ENCODE data around the gene PRR5L. TPM values are rescaled to one million over a fixed set of nuclear protein-coding genes. Genes with fewer than 3 reads are reported as not detected.

Gene PRR5L
- polyA plus RNA-seq, result 10 to 100 TPM in 2 of 4 donors, 1 to 10 TPM in 2; 5.6 to 62.2 (median 10.4) TPM
- long read RNA-seq, donor 1, partial matches to known transcripts, result 37 of 38 reads
- long read RNA-seq, donor 1, other reads (novel, unspliced or antisense), result 0 of 38 reads
- long read RNA-seq, donor 2, partial matches to known transcripts, result 0 of 1 reads
- long read RNA-seq, donor 2, other reads (novel, unspliced or antisense), result 0 of 1 reads
- long read RNA-seq, donor 3, result 0 reads
- long read RNA-seq, donor 4, result 0 reads
- long read RNA-seq, donor 5, result 0 reads
- long read RNA-seq, donor 6, result 0 reads
- long read RNA-seq, donor 7, result 0 reads
- long read RNA-seq, donor 8, result 0 reads
- long read RNA-seq, donor 9, result 0 reads
- long read RNA-seq, donor 10, result 0 reads

GRCh38 chr11:36295926-36296325 is at the start of gene PRR5L:
Gene PRR5L, plus strand, starts transcription at chr11:36296288. Its CDS starts 104,834 bp downstream, at chr11:36401122.
- no peak for DNase-seq
- Histone ChIP-seq H3K4me3 (ENCODE audit: low read depth in 1 of 3, low read length in 3 of 3) (no peak within 1 kb of the TSS), H3K9me3 (ENCODE audit: control insufficient read depth in 2 of 2, insufficient read depth in 1 of 2, low read depth in 1 of 2, low read length in 1 of 2) (peaks cover 0 to 6% of the 10 kb centered on the region in 2 donors), H3K4me1 (ENCODE audit: control insufficient read depth in 3 of 3, insufficient read depth in 2 of 3, low read depth in 1 of 3, low read length in 2 of 3) (peaks cover 0 to 18% (median 4%) of the 10 kb centered on the region in 3 donors), H3K36me3 (ENCODE audit: control insufficient read depth in 3 of 3, insufficient read depth in 2 of 3, low read depth in 1 of 3, low read length in 3 of 3) (no peaks in the 10 kb centered on the region), H3K27me3 (ENCODE audit: control insufficient read depth in 3 of 3, insufficient read depth in 3 of 3, low read length in 3 of 3) (no peaks in the 10 kb centered on the region), H3K27ac (ENCODE audit: low read depth in 1 of 3, low read length in 2 of 3) (peak within 1 kb of the TSS in 1 of 3 donors; percentile 49)
- WGBS, 3 donors, result 83 to 90% (median 84%) methylated on average over 3 of the region's 3 CpGs
- no peak for FAIRE-seq

GRCh38 chr11:36247493-36247892 is 48.6 kb upstream of the PRR5L start:
- Histone ChIP-seq H3K4me3 (ENCODE audit: low read depth in 1 of 3, low read length in 3 of 3) (no peak overlapping the region), H3K4me1 (ENCODE audit: control insufficient read depth in 3 of 3, insufficient read depth in 2 of 3, low read depth in 1 of 3, low read length in 2 of 3) (no peaks in the 10 kb centered on the region), H3K9me3 (ENCODE audit: control insufficient read depth in 2 of 2, insufficient read depth in 1 of 2, low read depth in 1 of 2, low read length in 1 of 2) (peaks cover 0 to 10% of the 10 kb centered on the region in 2 donors), H3K27ac (ENCODE audit: low read depth in 1 of 3, low read length in 2 of 3) (no peak overlapping the region), H3K36me3 (ENCODE audit: control insufficient read depth in 3 of 3, insufficient read depth in 2 of 3, low read depth in 1 of 3, low read length in 3 of 3) (no peaks in the 10 kb centered on the region), H3K27me3 (ENCODE audit: control insufficient read depth in 3 of 3, insufficient read depth in 3 of 3, low read length in 3 of 3) (no peaks in the 10 kb centered on the region)
- FAIRE-seq (no peak), DNase-seq (no peak)
- WGBS, 3 donors, result 31 to 61% (median 36%) methylated on average over 3 of the region's 3 CpGs

GRCh38 chr11:36248436-36248835 is 47.7 kb upstream of the PRR5L start:
- 71 to 74% (median 72%) methylated on average over 4 of the region's 4 CpGs for WGBS, 3 donors
- DNase-seq (no peak), FAIRE-seq (no peak)
- Histone ChIP-seq H3K4me3 (ENCODE audit: low read depth in 1 of 3, low read length in 3 of 3) (no peak overlapping the region), H3K4me1 (ENCODE audit: control insufficient read depth in 3 of 3, insufficient read depth in 2 of 3, low read depth in 1 of 3, low read length in 2 of 3) (no peaks in the 10 kb centered on the region), H3K27me3 (ENCODE audit: control insufficient read depth in 3 of 3, insufficient read depth in 3 of 3, low read length in 3 of 3) (no peaks in the 10 kb centered on the region), H3K27ac (ENCODE audit: low read depth in 1 of 3, low read length in 2 of 3) (no peak overlapping the region), H3K36me3 (ENCODE audit: control insufficient read depth in 3 of 3, insufficient read depth in 2 of 3, low read depth in 1 of 3, low read length in 3 of 3) (no peaks in the 10 kb centered on the region), H3K9me3 (ENCODE audit: control insufficient read depth in 2 of 2, insufficient read depth in 1 of 2, low read depth in 1 of 2, low read length in 1 of 2) (peaks cover 0 to 10% of the 10 kb centered on the region in 2 donors)

- Histone ChIP-seq H3K27ac (ENCODE audit: low read depth in 1 of 3, low read length in 2 of 3) (no peak overlapping the region), H3K4me1 (ENCODE audit: control insufficient read depth in 3 of 3, insufficient read depth in 2 of 3, low read depth in 1 of 3, low read length in 2 of 3) (no peaks in the 10 kb centered on the region), H3K9me3 (ENCODE audit: control insufficient read depth in 2 of 2, insufficient read depth in 1 of 2, low read depth in 1 of 2, low read length in 1 of 2) (peaks cover 0 to 10% of the 10 kb centered on the region in 2 donors), H3K36me3 (ENCODE audit: control insufficient read depth in 3 of 3, insufficient read depth in 2 of 3, low read depth in 1 of 3, low read length in 3 of 3) (no peaks in the 10 kb centered on the region), H3K4me3 (ENCODE audit: low read depth in 1 of 3, low read length in 3 of 3) (no peak overlapping the region), H3K27me3 (ENCODE audit: control insufficient read depth in 3 of 3, insufficient read depth in 3 of 3, low read length in 3 of 3) (no peaks in the 10 kb centered on the region)
- DNase-seq, result no peak
- 65 to 78% (median 68%) methylated on average over 2 of the region's 2 CpGs for WGBS, 3 donors
- no peak for FAIRE-seq
Measured at GRCh38 chr11:36249246-36249645, 46.8 kb upstream of the PRR5L start.

GRCh38 chr11:36251823-36252222 is 44.3 kb upstream of the PRR5L start:
- FAIRE-seq, result no peak
- DNase-seq, result no peak
- H3K36me3 ChIP-seq (ENCODE audit: control insufficient read depth in 3 of 3, insufficient read depth in 2 of 3, low read depth in 1 of 3, low read length in 3 of 3), result no peaks in the 10 kb centered on the region
- H3K4me1 ChIP-seq (ENCODE audit: control insufficient read depth in 3 of 3, insufficient read depth in 2 of 3, low read depth in 1 of 3, low read length in 2 of 3), result peaks cover 0 to 2% (median 0%) of the 10 kb centered on the region in 3 donors
- no peak overlapping the region for H3K4me3 ChIP-seq (ENCODE audit: low read depth in 1 of 3, low read length in 3 of 3)
- WGBS, 3 donors, result 46 to 71% (median 68%) methylated on average over 2 of the region's 2 CpGs
- peaks cover 0 to 12% of the 10 kb centered on the region in 2 donors for H3K9me3 ChIP-seq (ENCODE audit: control insufficient read depth in 2 of 2, insufficient read depth in 1 of 2, low read depth in 1 of 2, low read length in 1 of 2)
- H3K27ac ChIP-seq (ENCODE audit: low read depth in 1 of 3, low read length in 2 of 3), result no peak overlapping the region
- H3K27me3 ChIP-seq (ENCODE audit: control insufficient read depth in 3 of 3, insufficient read depth in 3 of 3, low read length in 3 of 3), result no peaks in the 10 kb centered on the region

GRCh38 chr11:36253238-36253637 is 42.9 kb upstream of the PRR5L start:
- Histone ChIP-seq H3K27me3 (ENCODE audit: control insufficient read depth in 3 of 3, insufficient read depth in 3 of 3, low read length in 3 of 3) (peaks cover 0 to 7% (median 0%) of the 10 kb centered on the region in 3 donors), H3K4me1 (ENCODE audit: control insufficient read depth in 3 of 3, insufficient read depth in 2 of 3, low read depth in 1 of 3, low read length in 2 of 3) (peaks cover 0 to 5% (median 0%) of the 10 kb centered on the region in 3 donors), H3K9me3 (ENCODE audit: control insufficient read depth in 2 of 2, insufficient read depth in 1 of 2, low read depth in 1 of 2, low read length in 1 of 2) (peaks cover 0 to 12% of the 10 kb centered on the region in 2 donors), H3K4me3 (ENCODE audit: low read depth in 1 of 3, low read length in 3 of 3) (no peak overlapping the region), H3K36me3 (ENCODE audit: control insufficient read depth in 3 of 3, insufficient read depth in 2 of 3, low read depth in 1 of 3, low read length in 3 of 3) (no peaks in the 10 kb centered on the region), H3K27ac (ENCODE audit: low read depth in 1 of 3, low read length in 2 of 3) (no peak overlapping the region)
- 36 to 59% (median 53%) methylated on average over 5 of the region's 5 CpGs for WGBS, 3 donors
- DNase-seq (peak; percentile 1 to 14), FAIRE-seq (no peak)

- H3K36me3 ChIP-seq (ENCODE audit: control insufficient read depth in 3 of 3, insufficient read depth in 2 of 3, low read depth in 1 of 3, low read length in 3 of 3), result no peaks in the 10 kb centered on the region
- no peak for FAIRE-seq
- H3K4me3 ChIP-seq (ENCODE audit: low read depth in 1 of 3, low read length in 3 of 3), result no peak overlapping the region
- WGBS, 3 donors, result 62 to 86% (median 73%) methylated on average over 1 of the region's 1 CpG
- H3K9me3 ChIP-seq (ENCODE audit: control insufficient read depth in 2 of 2, insufficient read depth in 1 of 2, low read depth in 1 of 2, low read length in 1 of 2), result peaks cover 0 to 12% of the 10 kb centered on the region in 2 donors
- H3K27ac ChIP-seq (ENCODE audit: low read depth in 1 of 3, low read length in 2 of 3), result no peak overlapping the region
- H3K4me1 ChIP-seq (ENCODE audit: control insufficient read depth in 3 of 3, insufficient read depth in 2 of 3, low read depth in 1 of 3, low read length in 2 of 3), result peaks cover 0 to 5% (median 0%) of the 10 kb centered on the region in 3 donors
- peaks cover 0 to 9% (median 0%) of the 10 kb centered on the region in 3 donors for H3K27me3 ChIP-seq (ENCODE audit: control insufficient read depth in 3 of 3, insufficient read depth in 3 of 3, low read length in 3 of 3)
- DNase-seq, result peak in 1 of 2 donors; percentile 14
Measured at GRCh38 chr11:36254713-36255112, 41.4 kb upstream of the PRR5L start.

GRCh38 chr11:36257351-36257750 is 38.7 kb upstream of the PRR5L start:
- 55 to 67% (median 55%) methylated on average over 5 of the region's 5 CpGs for WGBS, 3 donors
- no peak overlapping the region for H3K27ac ChIP-seq (ENCODE audit: low read depth in 1 of 3, low read length in 2 of 3)

More at GRCh38 chr11:36257351-36257750, 38.7 kb upstream of the PRR5L start:
- no peak for FAIRE-seq
- peaks cover 0 to 6% of the 10 kb centered on the region in 2 donors for H3K9me3 ChIP-seq (ENCODE audit: control insufficient read depth in 2 of 2, insufficient read depth in 1 of 2, low read depth in 1 of 2, low read length in 1 of 2)
- no peak for DNase-seq
- peaks cover 0 to 5% (median 0%) of the 10 kb centered on the region in 3 donors for H3K4me1 ChIP-seq (ENCODE audit: control insufficient read depth in 3 of 3, insufficient read depth in 2 of 3, low read depth in 1 of 3, low read length in 2 of 3)
- H3K36me3 ChIP-seq (ENCODE audit: control insufficient read depth in 3 of 3, insufficient read depth in 2 of 3, low read depth in 1 of 3, low read length in 3 of 3), result no peaks in the 10 kb centered on the region
- H3K27me3 ChIP-seq (ENCODE audit: control insufficient read depth in 3 of 3, insufficient read depth in 3 of 3, low read length in 3 of 3), result peaks cover 0 to 9% (median 0%) of the 10 kb centered on the region in 3 donors
- H3K4me3 ChIP-seq (ENCODE audit: low read depth in 1 of 3, low read length in 3 of 3), result no peak overlapping the region
